HepG2 (cell line): ENCODE measurements around the gene HPCAL1. TPM values are rescaled to one million over a fixed set of nuclear protein-coding genes. Genes with fewer than 3 reads are reported as not detected.

Experiments
- ARNTL ChIP-seq: sonication (generic); formaldehyde crosslinking; IDR thresholded peaks from 2 replicates; pipeline ENCODE4 v1.4.0; 2020; ENCODE audit warnings: mild to moderate bottlenecking, missing genetic modification reagents
- NRL ChIP-seq: sonication (generic); formaldehyde crosslinking; IDR thresholded peaks from 2 replicates; pipeline ENCODE4 v1.5.0; 2020; ENCODE audit warnings: missing genetic modification reagents, mild to moderate bottlenecking, moderate library complexity, borderline replicate concordance
- SRF ChIP-seq: IDR thresholded peaks from 2 replicates; pipeline ENCODE4 v1.6.1; 2011; ENCODE audit warnings: mild to moderate bottlenecking, low read depth, low read length, moderate library complexity
- TCF7 ChIP-seq: sonication (generic); IDR thresholded peaks from 2 replicates; pipeline ENCODE4 v1.6.1; 2016; ENCODE audit warnings: antibody characterized with exemption, low read depth
- YY1 ChIP-seq: IDR thresholded peaks from 2 replicates; pipeline ENCODE4 v1.6.1; 2011; ENCODE audit warnings: low read length, low read depth, moderate library complexity, mild to moderate bottlenecking; ENCODE audit not compliant: insufficient read depth, insufficient replicate concordance
- ZFP37 ChIP-seq: sonication (generic); formaldehyde crosslinking; IDR thresholded peaks from 2 replicates; pipeline ENCODE4 v1.4.0; 2020; ENCODE audit warnings: missing genetic modification reagents, borderline replicate concordance
- ZNF260 ChIP-seq: sonication (generic); formaldehyde crosslinking; IDR thresholded peaks from 2 replicates; pipeline ENCODE4 v1.4.0; 2020; ENCODE audit warnings: missing genetic modification reagents, low read depth, mild to moderate bottlenecking, borderline replicate concordance
- ZNF703 ChIP-seq: sonication (generic); formaldehyde crosslinking; IDR thresholded peaks from 2 replicates; pipeline ENCODE4 v1.5.1; 2020; ENCODE audit warnings: missing genetic modification reagents, mild to moderate bottlenecking, moderate library complexity, borderline replicate concordance
- ZNF792 ChIP-seq: IDR thresholded peaks from 2 replicates; pipeline ENCODE4 v1.6.1; 2016
- ZSCAN29 ChIP-seq: sonication (generic); formaldehyde crosslinking; conservative IDR thresholded peaks from 2 replicates; pipeline ENCODE4 v1.4.0; 2020; ENCODE audit warnings: mild to moderate bottlenecking, missing genetic modification reagents
- ZSCAN30 ChIP-seq: sonication (generic); formaldehyde crosslinking; IDR thresholded peaks from 2 replicates; pipeline ENCODE4 v1.5.0; 2020; ENCODE audit warnings: mild to moderate bottlenecking, missing genetic modification reagents
- polyA plus RNA-seq, 8 experiments: library from polyadenylated mRNA; depleted of rRNA in 3 of 8; stranded (reverse) in 7 of 8; unstranded in 1 of 8; fragments of >200 nt; fragmentation: Illumina TruSeq in 4 of 8; extraction: Trizol in 4 of 8; gene quantifications; 2 replicates each; pipeline versions ENCODE4 v1.2.1 to v1.2.3, GENCODE V29; 2011 to 2016; ENCODE audit warnings: low read depth in 4 of 8, missing spikeins in 1 of 8, mixed read lengths in 1 of 8; ENCODE audit not compliant: insufficient read depth in 1 of 8
- total RNA-seq, 5 experiments: library from RNA; depleted of rRNA; stranded (reverse); fragments of >200 nt; fragmentation: Illumina TruSeq; extraction: Trizol; gene quantifications; 2 replicates each; pipeline ENCODE4 v1.2.3, GENCODE V29; 2016; ENCODE audit warnings: low read depth in 1 of 5
- TF ChIP-seq, protein P1 (sequence below): sonication (generic); formaldehyde crosslinking; IDR thresholded peaks from 2 replicates; pipeline ENCODE4 v1.4.0; 2020; ENCODE audit warnings: low read depth, mild to moderate bottlenecking, missing genetic modification reagents
- TF ChIP-seq, protein P2 (sequence below): sonication (generic); formaldehyde crosslinking; IDR thresholded peaks from 2 replicates; pipeline ENCODE4 v1.4.0; 2020; ENCODE audit warnings: low read depth, mild to moderate bottlenecking, missing genetic modification reagents
- TF ChIP-seq, protein P3 (sequence below): sonication (generic); formaldehyde crosslinking; IDR thresholded peaks from 2 replicates; pipeline ENCODE4 v1.8.0; 2022; ENCODE audit warnings: missing genetic modification reagents, mild to moderate bottlenecking, moderate library complexity, borderline replicate concordance
- TF ChIP-seq, protein P4 (sequence below): sonication (generic); formaldehyde crosslinking; IDR thresholded peaks from 2 replicates; pipeline ENCODE4 v1.4.0; 2020; ENCODE audit warnings: missing genetic modification reagents
- TF ChIP-seq, protein P5 (sequence below): sonication (generic); formaldehyde crosslinking; IDR thresholded peaks from 2 replicates; pipeline ENCODE4 v1.4.0; 2020; ENCODE audit warnings: missing genetic modification reagents
- TF ChIP-seq, protein P6 (sequence below): sonication (generic); formaldehyde crosslinking; conservative IDR thresholded peaks from 2 replicates; pipeline ENCODE4 v1.4.0; 2020; ENCODE audit warnings: missing genetic modification reagents

The HPCAL1 gene
- total and polyA plus RNA-seq, 2 of the 13 experiments (the other 11 are each of a cell fraction or from before 2014, with no cell fraction given): 29.5 to 29.9 TPM

DNA sequence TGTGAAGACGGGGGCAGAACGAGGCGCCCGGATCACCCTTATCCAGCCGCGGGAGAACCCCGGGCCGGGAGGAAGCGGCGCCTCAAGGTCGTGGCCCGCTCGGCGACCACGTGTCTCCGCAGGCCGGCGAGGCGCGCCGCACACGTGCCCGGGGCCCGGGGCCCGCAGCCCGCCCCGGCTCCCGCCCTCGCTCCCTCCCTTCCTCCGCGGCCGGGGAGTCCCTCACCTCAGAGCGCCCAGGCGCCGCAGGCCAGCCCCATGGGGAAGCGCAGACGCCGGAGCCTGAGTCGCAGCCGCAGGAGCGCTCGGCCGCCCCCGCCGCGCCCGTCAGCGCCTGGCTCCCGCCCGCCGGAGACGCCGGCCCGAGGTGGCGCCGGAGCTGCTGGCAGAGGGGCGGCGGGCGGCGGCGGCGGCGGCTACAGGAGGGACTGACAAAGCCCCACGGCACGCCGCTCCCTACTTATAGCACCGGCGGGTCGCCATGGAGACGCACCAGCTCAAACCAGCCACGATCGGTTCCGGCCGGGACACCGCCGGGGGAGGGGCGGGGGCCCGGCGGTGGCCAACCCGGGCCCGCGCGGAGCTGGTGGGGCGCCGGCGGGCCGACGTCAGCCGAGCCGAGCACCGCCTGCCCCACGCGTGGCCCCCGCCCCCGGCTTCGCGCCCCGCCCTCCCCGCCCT is 145.3 kb downstream of the HPCAL1 start, which contains the start of gene ODC1 (continued):
- TF ChIP-seq, protein P1, sequence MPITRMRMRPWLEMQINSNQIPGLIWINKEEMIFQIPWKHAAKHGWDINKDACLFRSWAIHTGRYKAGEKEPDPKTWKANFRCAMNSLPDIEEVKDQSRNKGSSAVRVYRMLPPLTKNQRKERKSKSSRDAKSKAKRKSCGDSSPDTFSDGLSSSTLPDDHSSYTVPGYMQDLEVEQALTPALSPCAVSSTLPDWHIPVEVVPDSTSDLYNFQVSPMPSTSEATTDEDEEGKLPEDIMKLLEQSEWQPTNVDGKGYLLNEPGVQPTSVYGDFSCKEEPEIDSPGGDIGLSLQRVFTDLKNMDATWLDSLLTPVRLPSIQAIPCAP (CRISPR knock-in tag): 0 out of 2 replicates have a peak, but pooled peaks have one; percentile 88
- no peak for TF ChIP-seq SRF
- TF ChIP-seq ZNF260 (CRISPR knock-in tag): no peak
- no peak for TF ChIP-seq YY1
- TF ChIP-seq ARNTL (CRISPR knock-in tag): peak; percentile 91; the same call in 1 of the 2 replicates
- TF ChIP-seq, protein P2, sequence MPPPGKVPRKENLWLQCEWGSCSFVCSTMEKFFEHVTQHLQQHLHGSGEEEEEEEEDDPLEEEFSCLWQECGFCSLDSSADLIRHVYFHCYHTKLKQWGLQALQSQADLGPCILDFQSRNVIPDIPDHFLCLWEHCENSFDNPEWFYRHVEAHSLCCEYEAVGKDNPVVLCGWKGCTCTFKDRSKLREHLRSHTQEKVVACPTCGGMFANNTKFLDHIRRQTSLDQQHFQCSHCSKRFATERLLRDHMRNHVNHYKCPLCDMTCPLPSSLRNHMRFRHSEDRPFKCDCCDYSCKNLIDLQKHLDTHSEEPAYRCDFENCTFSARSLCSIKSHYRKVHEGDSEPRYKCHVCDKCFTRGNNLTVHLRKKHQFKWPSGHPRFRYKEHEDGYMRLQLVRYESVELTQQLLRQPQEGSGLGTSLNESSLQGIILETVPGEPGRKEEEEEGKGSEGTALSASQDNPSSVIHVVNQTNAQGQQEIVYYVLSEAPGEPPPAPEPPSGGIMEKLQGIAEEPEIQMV (CRISPR knock-in tag): peak; percentile 80; the same call in 1 of the 2 replicates
- TF ChIP-seq, protein P3, sequence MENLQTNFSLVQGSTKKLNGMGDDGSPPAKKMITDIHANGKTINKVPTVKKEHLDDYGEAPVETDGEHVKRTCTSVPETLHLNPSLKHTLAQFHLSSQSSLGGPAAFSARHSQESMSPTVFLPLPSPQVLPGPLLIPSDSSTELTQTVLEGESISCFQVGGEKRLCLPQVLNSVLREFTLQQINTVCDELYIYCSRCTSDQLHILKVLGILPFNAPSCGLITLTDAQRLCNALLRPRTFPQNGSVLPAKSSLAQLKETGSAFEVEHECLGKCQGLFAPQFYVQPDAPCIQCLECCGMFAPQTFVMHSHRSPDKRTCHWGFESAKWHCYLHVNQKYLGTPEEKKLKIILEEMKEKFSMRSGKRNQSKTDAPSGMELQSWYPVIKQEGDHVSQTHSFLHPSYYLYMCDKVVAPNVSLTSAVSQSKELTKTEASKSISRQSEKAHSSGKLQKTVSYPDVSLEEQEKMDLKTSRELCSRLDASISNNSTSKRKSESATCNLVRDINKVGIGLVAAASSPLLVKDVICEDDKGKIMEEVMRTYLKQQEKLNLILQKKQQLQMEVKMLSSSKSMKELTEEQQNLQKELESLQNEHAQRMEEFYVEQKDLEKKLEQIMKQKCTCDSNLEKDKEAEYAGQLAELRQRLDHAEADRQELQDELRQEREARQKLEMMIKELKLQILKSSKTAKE (CRISPR knock-in tag): no peak
- TF ChIP-seq ZNF792: no peak; the same call in 1 of the 2 replicates
- TF ChIP-seq NRL (CRISPR knock-in tag): 0 out of 2 replicates have a peak, but pooled peaks have one; percentile 48
- TF ChIP-seq, protein P4, sequence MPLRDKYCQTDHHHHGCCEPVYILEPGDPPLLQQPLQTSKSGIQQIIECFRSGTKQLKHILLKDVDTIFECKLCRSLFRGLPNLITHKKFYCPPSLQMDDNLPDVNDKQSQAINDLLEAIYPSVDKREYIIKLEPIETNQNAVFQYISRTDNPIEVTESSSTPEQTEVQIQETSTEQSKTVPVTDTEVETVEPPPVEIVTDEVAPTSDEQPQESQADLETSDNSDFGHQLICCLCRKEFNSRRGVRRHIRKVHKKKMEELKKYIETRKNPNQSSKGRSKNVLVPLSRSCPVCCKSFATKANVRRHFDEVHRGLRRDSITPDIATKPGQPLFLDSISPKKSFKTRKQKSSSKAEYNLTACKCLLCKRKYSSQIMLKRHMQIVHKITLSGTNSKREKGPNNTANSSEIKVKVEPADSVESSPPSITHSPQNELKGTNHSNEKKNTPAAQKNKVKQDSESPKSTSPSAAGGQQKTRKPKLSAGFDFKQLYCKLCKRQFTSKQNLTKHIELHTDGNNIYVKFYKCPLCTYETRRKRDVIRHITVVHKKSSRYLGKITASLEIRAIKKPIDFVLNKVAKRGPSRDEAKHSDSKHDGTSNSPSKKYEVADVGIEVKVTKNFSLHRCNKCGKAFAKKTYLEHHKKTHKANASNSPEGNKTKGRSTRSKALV (CRISPR knock-in tag): peak; percentile 5; the same call in 1 of the 2 replicates
- no peak for TF ChIP-seq ZSCAN30 (CRISPR knock-in tag)
- TF ChIP-seq ZNF703 (CRISPR knock-in tag): 0 out of 2 replicates have a peak, but pooled peaks have one; percentile 74
- TF ChIP-seq ZSCAN29 (CRISPR knock-in tag): no peak
- TF ChIP-seq, protein P5, sequence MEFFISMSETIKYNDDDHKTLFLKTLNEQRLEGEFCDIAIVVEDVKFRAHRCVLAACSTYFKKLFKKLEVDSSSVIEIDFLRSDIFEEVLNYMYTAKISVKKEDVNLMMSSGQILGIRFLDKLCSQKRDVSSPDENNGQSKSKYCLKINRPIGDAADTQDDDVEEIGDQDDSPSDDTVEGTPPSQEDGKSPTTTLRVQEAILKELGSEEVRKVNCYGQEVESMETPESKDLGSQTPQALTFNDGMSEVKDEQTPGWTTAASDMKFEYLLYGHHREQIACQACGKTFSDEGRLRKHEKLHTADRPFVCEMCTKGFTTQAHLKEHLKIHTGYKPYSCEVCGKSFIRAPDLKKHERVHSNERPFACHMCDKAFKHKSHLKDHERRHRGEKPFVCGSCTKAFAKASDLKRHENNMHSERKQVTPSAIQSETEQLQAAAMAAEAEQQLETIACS: peak; percentile 61
- no peak; the same call in 1 of the 2 replicates for TF ChIP-seq TCF7
- 0 out of 2 replicates have a peak, but pooled peaks have one; percentile 27 for TF ChIP-seq ZFP37
- TF ChIP-seq, protein P6, sequence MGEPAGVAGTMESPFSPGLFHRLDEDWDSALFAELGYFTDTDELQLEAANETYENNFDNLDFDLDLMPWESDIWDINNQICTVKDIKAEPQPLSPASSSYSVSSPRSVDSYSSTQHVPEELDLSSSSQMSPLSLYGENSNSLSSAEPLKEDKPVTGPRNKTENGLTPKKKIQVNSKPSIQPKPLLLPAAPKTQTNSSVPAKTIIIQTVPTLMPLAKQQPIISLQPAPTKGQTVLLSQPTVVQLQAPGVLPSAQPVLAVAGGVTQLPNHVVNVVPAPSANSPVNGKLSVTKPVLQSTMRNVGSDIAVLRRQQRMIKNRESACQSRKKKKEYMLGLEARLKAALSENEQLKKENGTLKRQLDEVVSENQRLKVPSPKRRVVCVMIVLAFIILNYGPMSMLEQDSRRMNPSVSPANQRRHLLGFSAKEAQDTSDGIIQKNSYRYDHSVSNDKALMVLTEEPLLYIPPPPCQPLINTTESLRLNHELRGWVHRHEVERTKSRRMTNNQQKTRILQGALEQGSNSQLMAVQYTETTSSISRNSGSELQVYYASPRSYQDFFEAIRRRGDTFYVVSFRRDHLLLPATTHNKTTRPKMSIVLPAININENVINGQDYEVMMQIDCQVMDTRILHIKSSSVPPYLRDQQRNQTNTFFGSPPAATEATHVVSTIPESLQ (CRISPR knock-in tag): no peak
